ENCODE results near the gene CABP2.
"Not testable (repeated sequence)": the region's sequence is repeated elsewhere in the genome, so short reads cannot be mapped to it uniquely, and the experiment has no call there.

CABP2 gene

GRCh38 chr11:67562963-67563704 is 39.9 kb upstream of the CABP2 start:
- H3K9me3 ChIP-seq: no peaks in the 10 kb centered on the region
- no peaks in the 10 kb centered on the region for H3K4me1 ChIP-seq (ENCODE audit: control insufficient read depth in 1 of 2, insufficient read depth in 1 of 2, low read depth in 1 of 2, low read length in 1 of 2)
- H3K27ac ChIP-seq: no peak overlapping the region
- no peak for TF ChIP-seq CTCF (IDR thresholded peaks at IDR 0.05)
- H3K4me3 ChIP-seq (ENCODE audit: low read depth in 1 of 2, low read length in 1 of 2): no peak overlapping the region
- H3K27me3 ChIP-seq: peaks cover 4% of the 10 kb centered on the region
- H3K36me3 ChIP-seq: no peaks in the 10 kb centered on the region

GRCh38 chr11:67561971-67562619 is 38.8 kb upstream of the CABP2 start:
- Histone ChIP-seq H3K36me3 (no peaks in the 10 kb centered on the region), H3K27me3 (peaks cover 4% of the 10 kb centered on the region), H3K27ac (no peak overlapping the region), H3K4me1 (ENCODE audit: control insufficient read depth in 1 of 2, insufficient read depth in 1 of 2, low read depth in 1 of 2, low read length in 1 of 2) (no peaks in the 10 kb centered on the region), H3K9me3 (no peaks in the 10 kb centered on the region), H3K4me3 (ENCODE audit: low read depth in 1 of 2, low read length in 1 of 2) (no peak overlapping the region)
- no peak for TF ChIP-seq CTCF (IDR thresholded peaks at IDR 0.05)

GRCh38 chr11:67558084-67558772 is 35.0 kb upstream of the CABP2 start:
- H3K4me3 ChIP-seq (ENCODE audit: low read depth in 1 of 2, low read length in 1 of 2): no peak overlapping the region
- TF ChIP-seq CTCF (IDR thresholded peaks at IDR 0.05): no peak
- H3K27me3 ChIP-seq: no peaks in the 10 kb centered on the region
- no peaks in the 10 kb centered on the region for H3K4me1 ChIP-seq (ENCODE audit: control insufficient read depth in 1 of 2, insufficient read depth in 1 of 2, low read depth in 1 of 2, low read length in 1 of 2)
- no peak overlapping the region for H3K27ac ChIP-seq
- H3K9me3 ChIP-seq: no peaks in the 10 kb centered on the region
- H3K36me3 ChIP-seq: no peaks in the 10 kb centered on the region

DNA sequence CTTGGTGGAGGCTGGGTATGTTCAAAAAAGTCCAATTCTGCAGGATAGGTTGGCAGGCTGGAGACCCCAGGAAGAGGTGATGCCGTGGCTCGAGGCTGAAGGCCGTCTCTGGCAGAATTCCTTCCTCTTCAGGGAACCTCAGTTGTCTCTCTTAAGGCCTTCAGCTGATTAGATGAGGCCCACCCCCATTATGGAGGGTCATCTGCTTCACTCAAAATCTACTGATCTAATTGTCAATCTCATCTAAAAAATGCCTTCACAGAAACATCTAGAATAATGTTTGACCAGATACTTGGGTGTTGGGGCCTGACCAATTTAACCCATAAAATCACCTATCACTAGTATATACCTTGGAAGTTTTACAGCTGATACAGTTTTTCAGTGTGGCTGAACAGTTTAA is 33.0 kb upstream of the CABP2 start:
- no peaks in the 10 kb centered on the region for H3K4me1 ChIP-seq (ENCODE audit: control insufficient read depth in 1 of 2, insufficient read depth in 1 of 2, low read depth in 1 of 2, low read length in 1 of 2)
- no peak overlapping the region for H3K4me3 ChIP-seq (ENCODE audit: low read depth in 1 of 2, low read length in 1 of 2)
- TF ChIP-seq CTCF (IDR thresholded peaks at IDR 0.05): no peak
- no peaks in the 10 kb centered on the region for H3K27me3 ChIP-seq
- H3K9me3 ChIP-seq: no peaks in the 10 kb centered on the region
- no peaks in the 10 kb centered on the region for H3K36me3 ChIP-seq
- no peak overlapping the region for H3K27ac ChIP-seq

DNA sequence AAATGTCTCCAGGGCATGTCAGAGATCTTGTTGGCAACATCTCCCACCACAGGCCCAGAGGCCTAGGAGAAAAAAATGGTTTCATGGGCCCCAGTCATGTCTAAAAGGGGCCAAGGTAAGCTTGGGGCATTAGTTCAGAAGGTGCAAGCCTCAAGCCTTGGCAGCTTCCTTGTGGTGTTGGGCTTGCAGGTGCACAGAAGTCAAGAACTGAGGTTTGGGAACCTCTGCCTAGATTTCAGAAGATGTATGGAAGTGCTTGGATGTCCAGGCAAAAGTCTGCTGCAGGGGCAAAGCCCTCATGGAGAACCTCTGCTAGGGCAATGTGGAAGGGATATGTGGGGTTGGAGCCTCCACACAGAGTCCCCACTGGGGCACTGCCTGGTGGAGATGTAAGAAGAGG is 28.5 kb upstream of the CABP2 start:
- not testable (repeated sequence) for H3K9me3 ChIP-seq; H3K36me3 ChIP-seq; H3K27me3 ChIP-seq; H3K4me3 ChIP-seq (ENCODE audit: low read depth in 1 of 2, low read length in 1 of 2); H3K27ac ChIP-seq; H3K4me1 ChIP-seq (ENCODE audit: control insufficient read depth in 1 of 2, insufficient read depth in 1 of 2, low read depth in 1 of 2, low read length in 1 of 2)

DNA sequence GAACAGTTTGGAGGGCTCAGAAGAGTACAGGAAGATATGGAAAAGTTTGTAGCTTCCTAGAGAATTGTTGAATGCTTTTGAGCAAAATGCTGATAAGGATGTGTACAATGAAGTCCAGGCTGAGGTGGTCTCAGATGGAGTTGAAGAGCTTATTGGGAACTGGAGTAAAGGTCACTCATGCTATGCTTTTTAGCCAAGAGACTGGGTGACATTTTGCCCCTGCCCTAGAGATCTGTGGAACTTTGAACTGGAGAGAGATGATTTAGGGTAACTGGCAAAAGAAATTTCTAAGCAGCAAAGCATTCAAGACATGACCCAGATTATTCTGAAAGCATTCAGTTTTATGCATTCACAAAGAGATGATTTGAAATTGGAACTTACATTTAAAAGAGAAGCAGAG is 27.9 kb upstream of the CABP2 start:
- H3K4me1 ChIP-seq (ENCODE audit: control insufficient read depth in 1 of 2, insufficient read depth in 1 of 2, low read depth in 1 of 2, low read length in 1 of 2): no peaks in the 10 kb centered on the region
- H3K9me3 ChIP-seq: no peaks in the 10 kb centered on the region
- H3K27me3 ChIP-seq: no peaks in the 10 kb centered on the region
- H3K4me3 ChIP-seq (ENCODE audit: low read depth in 1 of 2, low read length in 1 of 2): no peak overlapping the region
- TF ChIP-seq CTCF (IDR thresholded peaks at IDR 0.05): no peak
- no peaks in the 10 kb centered on the region for H3K36me3 ChIP-seq
- H3K27ac ChIP-seq: no peak overlapping the region
